GM12872 (cell line): ENCODE data around the gene RANBP9.

Experiments used
- TF ChIP-seq, protein P1 (sequence below): IDR thresholded peaks from 3 replicates; pipeline ENCODE4 v1.5.1; 2011; ENCODE audit warnings: low read depth, mild to moderate bottlenecking, low read length, moderate library complexity; ENCODE audit not compliant: insufficient read depth

Gene RANBP9

DNA sequence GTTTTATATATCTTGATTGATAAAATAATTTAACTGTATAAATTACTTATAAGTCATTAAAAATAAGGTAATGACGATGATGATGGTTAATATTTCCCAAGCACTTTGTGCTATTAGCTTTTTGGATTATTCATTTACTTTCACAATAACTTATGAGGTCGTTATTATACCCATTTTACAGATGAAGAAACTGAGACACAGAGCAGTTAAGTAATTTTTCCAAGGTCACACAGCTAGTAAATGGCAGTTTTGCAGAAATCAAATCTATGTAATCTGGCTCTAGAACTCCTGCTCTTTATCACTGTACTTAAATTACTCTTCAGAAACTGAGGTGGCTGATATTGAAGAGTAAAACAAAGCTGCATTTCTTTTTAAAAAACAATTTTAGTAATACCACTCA lies 78.3 kb downstream of the RANBP9 start:
- TF ChIP-seq, protein P1, sequence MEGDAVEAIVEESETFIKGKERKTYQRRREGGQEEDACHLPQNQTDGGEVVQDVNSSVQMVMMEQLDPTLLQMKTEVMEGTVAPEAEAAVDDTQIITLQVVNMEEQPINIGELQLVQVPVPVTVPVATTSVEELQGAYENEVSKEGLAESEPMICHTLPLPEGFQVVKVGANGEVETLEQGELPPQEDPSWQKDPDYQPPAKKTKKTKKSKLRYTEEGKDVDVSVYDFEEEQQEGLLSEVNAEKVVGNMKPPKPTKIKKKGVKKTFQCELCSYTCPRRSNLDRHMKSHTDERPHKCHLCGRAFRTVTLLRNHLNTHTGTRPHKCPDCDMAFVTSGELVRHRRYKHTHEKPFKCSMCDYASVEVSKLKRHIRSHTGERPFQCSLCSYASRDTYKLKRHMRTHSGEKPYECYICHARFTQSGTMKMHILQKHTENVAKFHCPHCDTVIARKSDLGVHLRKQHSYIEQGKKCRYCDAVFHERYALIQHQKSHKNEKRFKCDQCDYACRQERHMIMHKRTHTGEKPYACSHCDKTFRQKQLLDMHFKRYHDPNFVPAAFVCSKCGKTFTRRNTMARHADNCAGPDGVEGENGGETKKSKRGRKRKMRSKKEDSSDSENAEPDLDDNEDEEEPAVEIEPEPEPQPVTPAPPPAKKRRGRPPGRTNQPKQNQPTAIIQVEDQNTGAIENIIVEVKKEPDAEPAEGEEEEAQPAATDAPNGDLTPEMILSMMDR = no peak

DNA sequence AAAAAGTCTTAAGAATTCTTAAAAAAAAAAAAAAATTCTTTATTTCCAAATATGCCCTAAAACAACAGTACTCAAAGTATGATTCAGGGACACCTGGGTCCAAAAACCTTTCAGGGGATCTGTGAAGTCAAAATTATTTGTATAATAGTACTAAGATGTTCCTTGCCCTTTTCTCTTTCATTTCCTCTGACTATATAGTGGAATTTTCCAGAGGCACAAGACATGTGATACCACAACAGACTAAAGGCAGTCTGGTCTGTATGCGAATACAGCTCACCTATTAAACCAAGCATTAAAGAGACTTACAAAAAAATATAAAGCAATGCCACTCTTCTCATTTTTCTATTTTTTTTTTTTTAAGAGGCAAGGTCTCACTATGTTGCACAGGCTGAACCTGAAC lies 81.1 kb downstream of the RANBP9 start:
- TF ChIP-seq, protein P1 = no peak

DNA sequence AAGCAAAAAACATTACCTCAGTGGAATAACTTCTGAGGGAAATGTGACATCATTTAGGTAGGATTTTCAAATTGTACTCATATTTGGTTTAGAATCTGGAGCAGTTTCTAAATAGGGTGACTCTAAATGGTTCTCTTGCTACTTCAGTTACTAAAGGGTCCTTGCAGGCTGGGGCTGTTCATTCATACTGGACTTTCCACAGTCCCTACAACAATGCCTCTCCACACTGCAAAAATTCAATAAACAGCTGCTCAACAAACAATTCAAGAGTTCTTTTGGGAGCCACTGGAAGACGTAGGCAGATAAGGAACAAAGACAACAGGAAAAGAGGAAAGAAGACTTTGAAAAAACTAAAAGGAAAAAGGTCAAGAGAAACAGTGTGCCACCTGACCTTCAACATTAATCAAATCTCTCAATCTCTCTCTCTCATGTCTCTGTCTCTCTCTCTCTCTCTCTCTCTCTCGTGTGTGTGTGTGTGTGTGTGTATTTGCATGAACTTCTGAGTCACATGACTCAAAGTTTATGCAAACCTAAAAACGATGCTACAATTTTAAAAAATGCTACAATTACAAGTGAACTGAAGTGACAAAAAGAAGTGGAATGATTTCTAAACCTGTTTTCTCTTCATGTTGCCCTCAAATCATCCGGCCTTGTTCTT lies 82.0 kb downstream of the RANBP9 start:
- TF ChIP-seq, protein P1 = no peak

DNA sequence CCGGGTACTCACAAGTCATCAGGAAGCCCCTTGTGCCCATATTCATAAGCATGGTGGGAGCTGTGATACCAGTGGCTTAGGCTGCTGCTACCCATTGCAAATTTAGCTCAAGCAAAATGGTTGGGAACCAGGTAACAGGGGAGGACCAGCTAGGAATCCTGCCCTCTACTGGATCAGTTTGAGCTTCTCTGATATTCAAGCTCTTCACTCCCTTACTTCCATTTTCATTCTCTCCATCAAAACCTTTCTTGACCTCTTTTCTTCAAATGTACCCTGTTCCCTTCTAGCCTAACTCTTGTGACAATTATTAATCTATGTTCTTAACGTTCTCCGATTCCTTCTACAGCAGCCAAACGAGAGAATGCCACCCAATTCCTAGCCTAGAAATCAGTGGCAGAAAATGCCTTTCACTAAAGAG lies 86.8 kb downstream of the RANBP9 start:
- TF ChIP-seq, protein P1 = peak; percentile 75

DNA sequence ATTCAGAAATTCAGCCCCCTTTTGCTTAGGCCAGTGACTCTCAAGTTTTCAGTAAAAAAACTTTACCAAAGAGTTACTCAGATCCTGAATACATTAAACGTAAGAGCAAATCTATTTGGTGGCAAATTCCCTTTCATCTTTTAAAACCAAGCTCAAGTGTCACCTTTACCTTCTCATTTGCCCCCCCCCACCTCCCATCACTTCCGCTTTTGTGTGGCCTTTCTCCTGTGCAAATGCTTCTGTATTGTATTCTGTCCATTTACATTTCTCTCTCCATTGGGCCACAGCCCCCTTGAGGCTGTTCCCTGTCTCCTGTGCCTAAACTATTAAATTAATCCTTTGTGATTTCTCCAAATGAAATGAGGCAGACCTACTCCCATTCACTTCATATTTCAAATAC lies 94.6 kb downstream of the RANBP9 start:
- TF ChIP-seq, protein P1 = no peak

DNA sequence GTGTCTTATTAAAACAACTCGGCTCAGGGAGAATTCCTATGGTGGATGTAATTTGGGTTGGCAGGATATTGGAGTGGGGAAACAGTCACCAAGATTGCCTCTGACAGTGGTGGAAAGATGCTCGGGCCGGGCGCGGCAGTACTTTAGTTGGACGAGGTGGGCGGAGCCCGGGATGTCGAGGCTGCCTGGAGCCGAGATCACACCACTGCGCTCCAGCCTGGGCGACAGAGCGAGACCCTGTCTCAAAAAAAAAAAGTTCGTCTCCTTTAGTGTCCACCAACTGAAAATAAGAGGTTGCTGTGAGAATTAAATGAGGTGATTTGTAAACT lies 95.9 kb downstream of the RANBP9 start:
- TF ChIP-seq, protein P1 = no peak

DNA sequence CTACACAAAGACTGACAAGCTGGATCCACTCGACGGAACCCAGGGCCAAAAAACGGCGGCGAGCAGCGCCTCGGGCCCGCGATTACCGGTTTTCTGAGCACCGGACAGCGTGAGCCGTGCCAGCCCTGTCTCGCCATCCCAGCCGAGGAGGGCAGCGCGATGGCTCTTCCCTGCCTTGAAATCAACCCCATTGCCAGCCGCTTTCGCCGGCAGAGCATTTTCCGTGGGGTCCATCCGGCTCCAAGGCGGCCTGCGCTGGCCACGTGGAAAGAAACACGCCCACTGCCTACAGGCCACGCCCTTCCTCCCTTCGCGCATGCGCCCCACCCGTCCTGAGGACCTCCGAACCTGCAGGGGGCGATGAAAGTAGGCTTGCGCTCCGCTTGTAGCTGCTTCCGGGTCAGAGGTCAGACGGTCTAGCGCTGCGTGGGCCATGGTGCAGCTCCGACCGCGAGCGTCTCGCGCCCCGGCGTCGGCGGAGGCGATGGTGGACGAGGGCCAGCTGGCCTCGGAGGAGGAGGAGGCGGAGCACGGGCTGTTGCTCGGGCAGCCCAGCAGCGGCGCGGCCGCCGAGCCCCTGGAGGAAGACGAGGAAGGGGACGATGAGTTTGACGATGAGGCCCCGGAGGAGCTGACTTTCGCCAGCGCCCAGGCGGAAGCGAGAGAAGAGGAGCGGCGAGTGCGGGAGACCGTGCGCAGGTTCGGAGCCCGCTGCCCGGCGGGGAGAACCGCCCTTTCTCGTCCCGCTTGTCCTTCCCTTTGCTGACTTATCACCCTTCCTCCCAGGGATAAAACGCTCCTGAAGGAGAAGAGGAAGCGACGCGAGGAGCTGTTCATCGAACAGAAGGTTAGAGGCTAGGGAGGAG lies 96.5 kb downstream of the RANBP9 start, which contains the start of gene NOL7:
Gene NOL7 (plus strand): TSS at position 410 of the 866 bp plus-strand sequence. CDS start 24 bp downstream, at position 434.
- TF ChIP-seq, protein P1 = peak; percentile 96
